ENCODE results near the gene TMEM145.
"Not testable (repeated sequence)": the region's sequence is repeated elsewhere in the genome, so short reads cannot be mapped to it uniquely, and the experiment has no call there.

Gene TMEM145

DNA sequence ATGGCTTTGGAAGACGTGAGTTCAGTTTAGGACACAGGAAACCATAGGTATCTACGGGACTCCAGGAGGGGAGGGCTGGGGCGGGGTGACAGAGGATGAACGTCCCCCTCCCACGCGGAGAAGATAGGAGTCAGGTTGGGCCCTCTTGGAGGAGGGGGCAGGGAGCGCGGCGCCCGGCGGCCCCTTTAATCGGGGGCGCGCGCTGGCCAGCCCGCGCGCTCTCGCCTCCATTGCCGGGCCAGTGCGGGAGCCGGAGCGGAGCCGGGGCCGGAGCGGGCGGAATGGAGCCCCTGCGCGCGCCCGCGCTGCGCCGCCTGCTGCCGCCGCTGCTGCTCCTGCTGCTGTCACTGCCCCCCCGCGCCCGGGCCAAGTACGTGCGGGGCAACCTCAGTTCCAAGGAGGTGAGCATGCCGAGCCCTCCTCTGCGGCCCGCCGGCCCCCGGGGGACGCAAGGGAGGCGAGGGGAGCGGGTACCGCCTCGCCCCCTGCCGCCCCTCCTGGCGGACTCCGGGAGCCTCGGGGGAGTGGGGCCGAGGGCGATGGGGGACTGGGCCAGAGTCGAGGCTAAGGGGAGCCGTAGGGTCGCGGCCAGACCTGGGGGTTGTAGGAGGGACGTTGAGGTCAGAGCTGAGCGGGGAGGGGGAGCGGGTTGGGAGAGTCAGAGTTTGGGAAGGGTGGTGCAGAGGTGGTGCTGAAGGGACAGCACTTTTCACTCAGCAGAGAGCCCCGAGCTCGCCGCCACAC lies at the start of gene TMEM145:
TSS of gene TMEM145 (plus strand) at position 214 of the 744 bp plus-strand sequence. CDS start at position 282, 68 bp downstream.
- Histone ChIP-seq H4K20me1 (ENCODE audit: insufficient read depth, low read length, poor library complexity, severe bottlenecking) (no peaks in the 10 kb centered on the region), H3K4me2 (ENCODE audit: low read depth, low read length, poor library complexity, severe bottlenecking) (peak within 1 kb of the TSS; percentile 67), H3K9me3 (ENCODE audit: insufficient read depth, low read depth, low read length) (no peaks in the 10 kb centered on the region), H3K4me3 (ENCODE audit: low read length, poor library complexity, severe bottlenecking) (peak within 1 kb of the TSS; percentile 56), H3K9me2 (replicated peaks; ENCODE audit: low read depth, low read length) (no peaks in the 10 kb centered on the region), H3K36me3 (ENCODE audit: insufficient read depth, low read length) (no peaks in the 10 kb centered on the region), H3K79me2 (ENCODE audit: insufficient read depth, low read length) (no peaks in the 10 kb centered on the region), H3K9ac (ENCODE audit: low read depth, low read length, poor library complexity, severe bottlenecking) (no peak within 1 kb of the TSS), H3K27me3 (ENCODE audit: insufficient read depth, low read length, poor library complexity, severe bottlenecking) (no peaks in the 10 kb centered on the region), H2AFZ (ENCODE audit: low read length) (no peak within 1 kb of the TSS), H3K4me1 (ENCODE audit: insufficient read depth, low read length, poor library complexity, severe bottlenecking) (no peaks in the 10 kb centered on the region), H3F3A (ENCODE audit: low read depth) (no peaks in the 10 kb centered on the region)
- TF ChIP-seq, protein P1, sequence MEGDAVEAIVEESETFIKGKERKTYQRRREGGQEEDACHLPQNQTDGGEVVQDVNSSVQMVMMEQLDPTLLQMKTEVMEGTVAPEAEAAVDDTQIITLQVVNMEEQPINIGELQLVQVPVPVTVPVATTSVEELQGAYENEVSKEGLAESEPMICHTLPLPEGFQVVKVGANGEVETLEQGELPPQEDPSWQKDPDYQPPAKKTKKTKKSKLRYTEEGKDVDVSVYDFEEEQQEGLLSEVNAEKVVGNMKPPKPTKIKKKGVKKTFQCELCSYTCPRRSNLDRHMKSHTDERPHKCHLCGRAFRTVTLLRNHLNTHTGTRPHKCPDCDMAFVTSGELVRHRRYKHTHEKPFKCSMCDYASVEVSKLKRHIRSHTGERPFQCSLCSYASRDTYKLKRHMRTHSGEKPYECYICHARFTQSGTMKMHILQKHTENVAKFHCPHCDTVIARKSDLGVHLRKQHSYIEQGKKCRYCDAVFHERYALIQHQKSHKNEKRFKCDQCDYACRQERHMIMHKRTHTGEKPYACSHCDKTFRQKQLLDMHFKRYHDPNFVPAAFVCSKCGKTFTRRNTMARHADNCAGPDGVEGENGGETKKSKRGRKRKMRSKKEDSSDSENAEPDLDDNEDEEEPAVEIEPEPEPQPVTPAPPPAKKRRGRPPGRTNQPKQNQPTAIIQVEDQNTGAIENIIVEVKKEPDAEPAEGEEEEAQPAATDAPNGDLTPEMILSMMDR (conservative IDR thresholded peaks at IDR 0.05; ENCODE audit: low read length): no peak
- TF ChIP-seq EZH2phosphoT487 (IDR thresholded peaks at IDR 0.05; ENCODE audit: borderline replicate concordance): no peak

DNA sequence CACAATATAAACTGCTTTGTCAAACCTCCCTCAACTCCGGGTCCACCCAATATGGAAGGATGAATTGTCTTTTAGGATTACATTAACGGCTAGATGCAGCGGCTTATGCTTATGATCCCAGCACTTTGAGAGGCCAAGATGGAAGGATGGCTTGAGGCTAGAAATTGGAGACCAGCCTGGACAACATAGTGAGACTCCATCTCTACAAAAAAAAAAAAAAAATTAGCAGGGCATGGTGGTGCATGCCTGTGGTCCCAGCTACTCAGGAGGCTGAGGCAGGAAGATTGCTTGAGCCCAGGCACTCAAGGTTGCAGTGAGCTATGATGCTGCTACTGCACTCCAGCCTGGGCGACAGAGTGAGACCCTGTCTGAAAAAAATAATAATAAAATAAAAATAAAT lies 47.0 kb upstream of the TMEM145 start:
- H3K36me3 ChIP-seq (ENCODE audit: insufficient read depth, low read length); H3K4me3 ChIP-seq (ENCODE audit: low read length, poor library complexity, severe bottlenecking); H2AFZ ChIP-seq (ENCODE audit: low read length); H3F3A ChIP-seq (ENCODE audit: low read depth); H3K27me3 ChIP-seq (ENCODE audit: insufficient read depth, low read length, poor library complexity, severe bottlenecking); H3K9ac ChIP-seq (ENCODE audit: low read depth, low read length, poor library complexity, severe bottlenecking); H3K9me2 ChIP-seq (replicated peaks; ENCODE audit: low read depth, low read length); H3K9me3 ChIP-seq (ENCODE audit: insufficient read depth, low read depth, low read length); H3K4me2 ChIP-seq (ENCODE audit: low read depth, low read length, poor library complexity, severe bottlenecking); H4K20me1 ChIP-seq (ENCODE audit: insufficient read depth, low read length, poor library complexity, severe bottlenecking): not testable (repeated sequence)
- Histone ChIP-seq H3K4me1 (ENCODE audit: insufficient read depth, low read length, poor library complexity, severe bottlenecking) (peaks cover 13% of the 10 kb centered on the region), H3K79me2 (ENCODE audit: insufficient read depth, low read length) (peaks cover 17% of the 10 kb centered on the region)

DNA sequence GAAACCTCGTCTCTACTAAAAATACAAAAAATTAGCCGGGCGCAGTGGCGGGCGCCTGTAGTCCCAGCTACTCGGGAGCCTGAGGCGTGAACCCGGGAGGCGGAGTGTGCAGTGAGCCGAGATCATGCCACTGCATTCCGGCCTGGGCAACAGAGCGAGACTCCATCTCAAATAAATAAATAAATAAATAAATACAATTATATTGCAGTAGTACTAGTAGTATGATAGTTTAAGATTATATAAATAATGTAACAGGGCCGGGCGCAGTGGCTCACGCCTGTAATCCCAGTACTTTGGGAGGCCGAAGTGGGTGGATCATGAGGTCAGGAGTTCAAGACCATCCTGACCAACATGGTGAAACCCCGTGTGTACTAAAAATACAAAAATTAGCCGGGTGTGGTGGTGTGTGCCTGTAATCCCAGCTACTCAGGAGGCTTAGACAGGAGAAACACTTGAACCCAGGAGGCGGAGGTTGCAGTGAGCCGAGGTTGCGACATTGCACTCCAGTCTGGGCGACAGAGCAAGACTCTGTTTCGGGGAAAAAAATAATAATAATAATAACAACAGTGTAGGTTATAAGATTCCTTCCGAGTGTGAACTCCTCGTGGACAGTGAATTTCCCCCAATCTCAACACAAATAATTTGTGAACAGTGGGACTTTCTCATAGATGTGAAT lies 46.0 kb upstream of the TMEM145 start:
- not testable (repeated sequence) for H3K36me3 ChIP-seq (ENCODE audit: insufficient read depth, low read length); H3K9me2 ChIP-seq (replicated peaks; ENCODE audit: low read depth, low read length); H3F3A ChIP-seq (ENCODE audit: low read depth); H3K9me3 ChIP-seq (ENCODE audit: insufficient read depth, low read depth, low read length); H4K20me1 ChIP-seq (ENCODE audit: insufficient read depth, low read length, poor library complexity, severe bottlenecking); H3K27me3 ChIP-seq (ENCODE audit: insufficient read depth, low read length, poor library complexity, severe bottlenecking)
- H2AFZ ChIP-seq (ENCODE audit: low read length): peak overlapping the region; percentile 96
- peaks cover 26% of the 10 kb centered on the region for H3K79me2 ChIP-seq (ENCODE audit: insufficient read depth, low read length)
- peaks cover 21% of the 10 kb centered on the region for H3K4me1 ChIP-seq (ENCODE audit: insufficient read depth, low read length, poor library complexity, severe bottlenecking)
- peak overlapping the region; percentile 89 for H3K9ac ChIP-seq (ENCODE audit: low read depth, low read length, poor library complexity, severe bottlenecking)
- H3K4me2 ChIP-seq (ENCODE audit: low read depth, low read length, poor library complexity, severe bottlenecking): peak overlapping the region; percentile 80
- H3K4me3 ChIP-seq (ENCODE audit: low read length, poor library complexity, severe bottlenecking): peak overlapping the region; percentile 83

DNA sequence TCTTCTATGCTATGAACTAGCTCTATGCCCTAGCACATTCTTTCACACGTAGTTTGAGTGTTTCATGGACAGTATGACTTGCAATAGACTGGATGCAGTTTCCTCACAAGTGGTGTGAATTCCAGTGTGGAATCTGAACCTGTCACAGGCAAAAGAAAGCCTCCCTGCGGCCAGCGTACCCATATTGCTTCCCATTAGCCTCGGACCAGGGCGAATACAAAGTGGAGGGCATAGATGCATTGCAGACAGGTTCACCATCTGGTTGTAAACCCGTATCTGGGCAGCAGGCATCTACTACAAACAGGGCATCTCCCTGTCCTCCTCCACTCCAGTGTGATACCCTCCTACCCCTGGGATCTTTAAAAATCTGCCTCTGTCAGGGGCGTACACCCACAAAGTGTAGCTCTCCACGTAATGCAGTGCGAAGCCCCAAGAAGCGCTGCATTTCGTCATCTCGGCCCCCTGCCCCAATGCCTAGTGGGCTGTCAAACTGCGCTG lies 45.4 kb upstream of the TMEM145 start:
- no peaks in the 10 kb centered on the region for H3K36me3 ChIP-seq (ENCODE audit: insufficient read depth, low read length)
- peak overlapping the region; percentile 89 for H3K9ac ChIP-seq (ENCODE audit: low read depth, low read length, poor library complexity, severe bottlenecking)
- H3K4me2 ChIP-seq (ENCODE audit: low read depth, low read length, poor library complexity, severe bottlenecking): peak overlapping the region; percentile 80
- H4K20me1 ChIP-seq (ENCODE audit: insufficient read depth, low read length, poor library complexity, severe bottlenecking): no peaks in the 10 kb centered on the region
- TF ChIP-seq, protein P1 (conservative IDR thresholded peaks at IDR 0.05; ENCODE audit: low read length): no peak
- TF ChIP-seq EZH2phosphoT487 (IDR thresholded peaks at IDR 0.05; ENCODE audit: borderline replicate concordance): no peak
- no peaks in the 10 kb centered on the region for H3K9me2 ChIP-seq (replicated peaks; ENCODE audit: low read depth, low read length)
- no peaks in the 10 kb centered on the region for H3K27me3 ChIP-seq (ENCODE audit: insufficient read depth, low read length, poor library complexity, severe bottlenecking)
- peak overlapping the region; percentile 96 for H2AFZ ChIP-seq (ENCODE audit: low read length)
- no peaks in the 10 kb centered on the region for H3F3A ChIP-seq (ENCODE audit: low read depth)
- H3K4me1 ChIP-seq (ENCODE audit: insufficient read depth, low read length, poor library complexity, severe bottlenecking): peaks cover 21% of the 10 kb centered on the region
- H3K9me3 ChIP-seq (ENCODE audit: insufficient read depth, low read depth, low read length): no peaks in the 10 kb centered on the region
- peaks cover 32% of the 10 kb centered on the region for H3K79me2 ChIP-seq (ENCODE audit: insufficient read depth, low read length)
- H3K4me3 ChIP-seq (ENCODE audit: low read length, poor library complexity, severe bottlenecking): peak overlapping the region; percentile 83

Measured in Loucy (cell line).